DOHH2 (cell line): Measurements from ENCODE around the gene TMEM255B.

Source experiments
- H3F3A ChIP-seq: fragments of 200-600 bp; sonication (generic), shearing (Covaris generic); 2 replicates; pipeline ENCODE4 v1.6.0; 2016; ENCODE audit warnings: antibody characterized with exemption, mild to moderate bottlenecking; ENCODE audit not compliant: control insufficient read depth, insufficient read depth
- H3K27ac ChIP-seq: fragments of 200-600 bp; sonication (generic); 2 replicates; pipeline ENCODE4 v1.5.1; 2014; ENCODE audit warnings: low read depth, mild to moderate bottlenecking, low read length, moderate library complexity
- H3K27me3 ChIP-seq: fragments of 200-600 bp; sonication (generic); 2 replicates; pipeline ENCODE4 v1.6.1; 2014; ENCODE audit warnings: mild to moderate bottlenecking, low read length, mixed read lengths; ENCODE audit not compliant: control insufficient read depth
- H3K36me3 ChIP-seq: fragments of 200-600 bp; sonication (generic); 2 replicates; pipeline ENCODE4 v1.6.1; 2014; ENCODE audit warnings: mild to moderate bottlenecking, low read length, moderate library complexity, mixed read lengths; ENCODE audit not compliant: control insufficient read depth
- H3K4me1 ChIP-seq: fragments of 200-600 bp; sonication (generic); 2 replicates; pipeline ENCODE4 v1.6.1; 2014; ENCODE audit warnings: mild to moderate bottlenecking, low read length, mixed read lengths; ENCODE audit not compliant: control insufficient read depth
- H3K4me2 ChIP-seq: fragments of 200-600 bp; sonication (generic); 2 replicates; pipeline ENCODE4 v1.6.0; 2014; ENCODE audit warnings: mild to moderate bottlenecking, low read length, moderate library complexity
- H3K4me3 ChIP-seq: fragments of 200-600 bp; sonication (generic); 2 replicates; pipeline ENCODE4 v1.5.1; 2014; ENCODE audit warnings: mild to moderate bottlenecking, low read length, mixed read lengths
- H3K79me2 ChIP-seq: fragments of 200-600 bp; sonication (generic); 2 replicates; pipeline ENCODE4 v1.6.1; 2014; ENCODE audit warnings: mild to moderate bottlenecking, low read length, mixed read lengths; ENCODE audit not compliant: control insufficient read depth
- H3K9me2 ChIP-seq: fragments of 200-600 bp; sonication (generic); replicated peaks from 2 replicates; pipeline ENCODE4 v1.6.1; 2014; ENCODE audit warnings: mild to moderate bottlenecking, low read length, mixed read lengths; ENCODE audit not compliant: control insufficient read depth
- H3K9me3 ChIP-seq: fragments of 200-600 bp; sonication (generic); 2 replicates; pipeline ENCODE4 v1.6.1; 2014; ENCODE audit warnings: antibody characterized with exemption, low read length, mixed read lengths; ENCODE audit not compliant: control insufficient read depth, insufficient read depth
- H4K20me1 ChIP-seq: fragments of 200-600 bp; sonication (generic); 2 replicates; pipeline ENCODE4 v1.6.0; 2014; ENCODE audit warnings: low read depth, mild to moderate bottlenecking, antibody characterized with exemption, low read length, moderate library complexity; ENCODE audit not compliant: control insufficient read depth, insufficient read depth
- CTCF ChIP-seq: fragments of 200-600 bp; sonication (generic); IDR thresholded peaks from one replicate; pipeline ENCODE4 v1.5.1; 2014; ENCODE audit warnings: antibody characterized with exemption, mild to moderate bottlenecking, low read depth, low read length; ENCODE audit not compliant: poor library complexity, severe bottlenecking
- EZH2phosphoT487 ChIP-seq: fragments of 200-600 bp; sonication (generic); IDR thresholded peaks from 2 replicates; pipeline ENCODE4 v1.6.1; 2017; ENCODE audit warnings: borderline replicate concordance, mild to moderate bottlenecking, antibody characterized with exemption, low read length, moderate library complexity, mixed read lengths

Gene TMEM255B

DNA sequence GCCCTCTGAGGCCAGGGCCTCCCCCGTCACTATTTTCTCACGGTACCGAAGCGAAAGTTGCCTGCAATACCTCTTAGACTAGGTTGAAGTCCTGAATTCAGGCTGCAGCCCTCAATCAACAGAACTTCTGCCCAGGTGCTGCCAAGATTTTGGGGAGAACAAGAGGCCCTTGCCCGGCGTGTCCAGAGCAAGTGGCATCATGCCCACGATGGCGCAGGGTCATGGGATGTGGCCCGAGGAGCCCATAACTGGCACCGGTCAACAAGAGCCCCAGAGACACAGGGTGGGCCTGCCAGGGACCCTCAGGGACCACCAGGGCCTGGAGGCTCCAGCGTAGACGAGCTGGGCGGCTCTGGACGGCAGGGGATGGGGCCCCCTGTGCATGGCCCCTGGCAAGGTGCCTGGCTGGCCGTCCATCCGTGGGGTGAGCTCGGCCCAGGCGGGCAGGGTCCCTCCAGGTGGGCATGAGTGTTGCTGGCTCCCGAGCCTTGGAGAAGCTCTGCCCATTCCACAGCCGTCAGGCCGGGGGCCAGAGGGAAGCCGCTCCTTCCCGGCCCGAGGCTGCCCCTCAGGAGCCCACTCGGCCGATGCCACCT, 59.8 kb downstream of the TMEM255B start:
- Histone ChIP-seq H3F3A (no peaks in the 10 kb centered on the region), H3K9me3 (peaks cover 19% of the 10 kb centered on the region; the same call in 1 of the 2 replicates), H3K27me3 (no peaks in the 10 kb centered on the region), H3K4me2 (no peak overlapping the region), H3K9me2 (no peaks in the 10 kb centered on the region), H4K20me1 (no peaks in the 10 kb centered on the region), H3K4me3 (no peak overlapping the region), H3K4me1 (peaks cover 14% of the 10 kb centered on the region), H3K79me2 (peaks cover 41% of the 10 kb centered on the region), H3K36me3 (peaks cover 19% of the 10 kb centered on the region), H3K27ac (no peak overlapping the region)
- TF ChIP-seq EZH2phosphoT487 = no peak
- TF ChIP-seq CTCF = no peak

DNA sequence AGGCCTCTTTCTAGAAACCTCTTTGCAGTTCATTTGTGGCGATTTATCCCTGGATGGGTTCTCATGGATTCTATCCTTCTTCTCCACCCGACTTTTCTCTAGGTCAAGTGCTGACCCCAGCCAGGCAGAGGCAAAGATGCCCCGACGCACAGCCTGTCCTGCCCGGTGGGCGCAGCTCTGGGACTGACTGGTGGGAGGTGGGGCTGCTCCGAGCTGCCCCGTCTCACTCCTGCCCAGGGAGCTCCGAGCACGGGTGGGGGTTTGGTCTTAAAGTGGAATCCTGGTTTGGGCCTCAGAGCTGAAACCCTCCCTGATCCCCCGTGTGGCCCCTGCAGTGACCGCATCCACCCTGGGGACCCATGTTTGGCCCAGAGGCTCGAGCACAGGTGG, 60.3 kb downstream of the TMEM255B start:
- Histone ChIP-seq H3K4me1 (peaks cover 14% of the 10 kb centered on the region), H3K27me3 (no peaks in the 10 kb centered on the region), H3K27ac (no peak overlapping the region), H3K4me3 (no peak overlapping the region), H3K9me2 (no peaks in the 10 kb centered on the region), H3K79me2 (peaks cover 41% of the 10 kb centered on the region), H3K36me3 (peaks cover 19% of the 10 kb centered on the region), H4K20me1 (no peaks in the 10 kb centered on the region), H3K9me3 (peaks cover 16% of the 10 kb centered on the region; the same call in 1 of the 2 replicates), H3F3A (no peaks in the 10 kb centered on the region), H3K4me2 (no peak overlapping the region)
- TF ChIP-seq CTCF (no peak), EZH2phosphoT487 (no peak)

GRCh38 chr13:113819731-113820715, 61.0 kb downstream of the TMEM255B start:
- no peaks in the 10 kb centered on the region for H4K20me1 ChIP-seq
- H3F3A ChIP-seq = no peaks in the 10 kb centered on the region
- peaks cover 14% of the 10 kb centered on the region for H3K4me1 ChIP-seq
- H3K9me3 ChIP-seq = peaks cover 10% of the 10 kb centered on the region; the same call in 1 of the 2 replicates
- H3K27ac ChIP-seq = no peak overlapping the region
- H3K4me2 ChIP-seq = no peak overlapping the region
- H3K36me3 ChIP-seq = peaks cover 19% of the 10 kb centered on the region
- peaks cover 40% of the 10 kb centered on the region for H3K79me2 ChIP-seq
- TF ChIP-seq CTCF = no peak
- TF ChIP-seq EZH2phosphoT487 = no peak
- H3K4me3 ChIP-seq = no peak overlapping the region
- no peaks in the 10 kb centered on the region for H3K9me2 ChIP-seq
- H3K27me3 ChIP-seq = no peaks in the 10 kb centered on the region
